CD14-positive monocyte (primary cell): ENCODE measurements around the gene KAT14. TPM values are rescaled to one million over a fixed set of nuclear protein-coding genes. Genes with fewer than 3 reads are reported as not detected.
"Not testable (repeated sequence)": the region's sequence is repeated elsewhere in the genome, so short reads cannot be mapped to it uniquely, and the experiment has no call there.

ENCODE experiments used
- DNase-seq, 3 donors: peaks; one replicate each; pipeline ENCODE4 v3.0.0-alpha.2; 2011 to 2022
- H2AFZ ChIP-seq: 2 replicates; pipeline ENCODE4 v1.6.0; 2012; ENCODE audit warnings: mild to moderate bottlenecking, low read depth, low read length, inconsistent platforms; ENCODE audit not compliant: insufficient read depth, poor library complexity, severe bottlenecking
- H3K27ac ChIP-seq, 2 donors: 1 replicate in 1 of 2; 2 replicates in 1 of 2; pipeline ENCODE4 v1.5.1; 2012 to 2013; ENCODE audit warnings: low read length in 2 of 2, control low read depth in 1 of 2, inconsistent platforms in 1 of 2, low read depth in 1 of 2, mild to moderate bottlenecking in 1 of 2
- H3K27me3 ChIP-seq, 2 donors: one replicate each; pipeline versions ENCODE4 v1.6.0 to v1.6.1; 2011 to 2013; ENCODE audit warnings: low read length in 2 of 2; ENCODE audit not compliant: control insufficient read depth in 2 of 2, insufficient read depth in 2 of 2
- H3K36me3 ChIP-seq, 2 donors: replicated peaks in 1 of 2; 1 replicate in 1 of 2; 2 replicates in 1 of 2; pipeline versions ENCODE4 v1.5.1 to v1.6.1; 2012 to 2013; ENCODE audit warnings: low read length in 2 of 2, control low read depth in 1 of 2, inconsistent platforms in 1 of 2, mild to moderate bottlenecking in 1 of 2; ENCODE audit not compliant: insufficient read depth in 2 of 2, control insufficient read depth in 1 of 2
- H3K4me1 ChIP-seq, 2 donors: 1 replicate in 1 of 2; 2 replicates in 1 of 2; pipeline versions ENCODE4 v1.5.1 to v1.6.1; 2012 to 2013; ENCODE audit warnings: low read length in 2 of 2, control low read depth in 1 of 2, inconsistent platforms in 1 of 2, mild to moderate bottlenecking in 1 of 2, moderate library complexity in 1 of 2; ENCODE audit not compliant: insufficient read depth in 2 of 2, control insufficient read depth in 1 of 2
- H3K4me2 ChIP-seq: replicated peaks from 2 replicates; pipeline ENCODE3; 2012; ENCODE audit warnings: low read length, moderate library complexity, mild to moderate bottlenecking; ENCODE audit not compliant: poor library complexity, severe bottlenecking; ENCODE audit errors: extremely low read depth
- H3K4me3 ChIP-seq, 3 experiments: fragments of 200-600 bp in 1 of 3; sonication (generic) in 1 of 3; replicated peaks in 1 of 3; 1 replicate in 2 of 3; 2 replicates in 1 of 3; pipeline ENCODE4 v1.5.1; 2011 to 2013; ENCODE audit warnings: low read length in 3 of 3, mild to moderate bottlenecking in 3 of 3, control low read depth in 2 of 3, low read depth in 2 of 3, inconsistent platforms in 1 of 3, moderate library complexity in 1 of 3
- H3K79me2 ChIP-seq: 2 replicates; pipeline ENCODE4 v1.6.0; 2012; ENCODE audit warnings: mild to moderate bottlenecking, control low read depth, inconsistent platforms, low read length, moderate library complexity; ENCODE audit not compliant: insufficient read depth
- H3K9ac ChIP-seq: 2 replicates; pipeline ENCODE4 v1.6.0; 2017; ENCODE audit warnings: low read length, mild to moderate bottlenecking; ENCODE audit not compliant: insufficient read depth, poor library complexity, severe bottlenecking
- H3K9me3 ChIP-seq, 2 donors: replicated peaks in 1 of 2; 1 replicate in 1 of 2; 2 replicates in 1 of 2; pipeline versions ENCODE4 v1.5.1 to v1.6.1; 2012 to 2013; ENCODE audit warnings: low read length in 2 of 2, control low read depth in 1 of 2; ENCODE audit not compliant: control insufficient read depth in 1 of 2, insufficient read depth in 1 of 2
- H4K20me1 ChIP-seq: 2 replicates; pipeline ENCODE4 v1.6.0; 2012; ENCODE audit warnings: mild to moderate bottlenecking, low read length, control low read depth, moderate library complexity; ENCODE audit not compliant: insufficient read depth
- H3K27ac Mint-ChIP-seq, 7 donors: one replicate each; pipeline ENCODE4 v1.8.0; 2020; ENCODE audit warnings: mild to moderate bottlenecking in 7 of 7, mixed read lengths in 7 of 7, moderate library complexity in 6 of 7, inconsistent platforms in 2 of 7
- H3K27me3 Mint-ChIP-seq, 3 donors: one replicate each; pipeline ENCODE4 v1.8.0; 2021 to 2022; ENCODE audit warnings: low read depth in 3 of 3, mild to moderate bottlenecking in 3 of 3, mixed read lengths in 3 of 3, moderate library complexity in 3 of 3, inconsistent platforms in 1 of 3
- H3K36me3 Mint-ChIP-seq, 2 donors: one replicate each; pipeline ENCODE4 v1.8.0; 2020; ENCODE audit warnings: mixed read lengths in 2 of 2, inconsistent platforms in 1 of 2, mild to moderate bottlenecking in 1 of 2
- H3K4me1 Mint-ChIP-seq: one replicate; pipeline ENCODE4 v1.8.0; 2020; ENCODE audit warnings: mild to moderate bottlenecking, mixed read lengths
- H3K4me3 Mint-ChIP-seq, 2 donors: one replicate each; pipeline ENCODE4 v1.8.0; 2020; ENCODE audit warnings: mild to moderate bottlenecking in 2 of 2, mixed read lengths in 2 of 2, moderate library complexity in 1 of 2
- H3K9me3 Mint-ChIP-seq, 7 donors: one replicate each; pipeline ENCODE4 v1.8.0; 2020 to 2022; ENCODE audit warnings: mixed read lengths in 7 of 7, mild to moderate bottlenecking in 6 of 7, moderate library complexity in 6 of 7, inconsistent platforms in 2 of 7
- WGBS: methylation state at CpG from one replicate; pipeline ENCODE4 v1.1.5; 2013; ENCODE audit warnings: missing lambda C conversion rate; ENCODE audit not compliant: insufficient coverage; 5-methylcytosine and 5-hydroxymethylcytosine counted together
- intact Hi-C, 2 donors: fragments of 100-400 bp; cut with micrococcal nuclease; formaldehyde crosslinking; loops; one replicate each; pipeline versions ENCODE4 v1.15.0 to v1.15.1; 2023
- polyA plus RNA-seq, 3 donors: library from polyadenylated mRNA; depleted of rRNA in 1 of 3; unstranded in 2 of 3; stranded (reverse) in 1 of 3; fragments of 300-500 nt in 2 of 3; fragments of >200 nt in 1 of 3; fragmentation: Illumina TruSeq in 2 of 3; gene quantifications; 1 replicate in 2 of 3; 2 replicates in 1 of 3; pipeline ENCODE4 v1.2.3, GENCODE V29; 2012 to 2021
- TF ChIP-seq, protein P1 (sequence below): fragments of 200-600 bp; IDR thresholded peaks from one replicate; pipeline ENCODE4 v1.8.0; 2022; ENCODE audit warnings: antibody characterized with exemption, mild to moderate bottlenecking

KAT14 gene
- polyA plus RNA-seq, 3 donors: 3.4 to 6.0 (median 5.7) TPM

GRCh38 chr20:18108326-18108725 is 29.3 kb upstream of the KAT14 start:
- WGBS: no CpG with 5 or more reads among the region's 2 CpGs
- no peak overlapping the region for H3K4me2 ChIP-seq
- no peak overlapping the region for H3K9ac ChIP-seq
- no peaks in the 10 kb centered on the region for H3K4me1 ChIP-seq
- no peaks in the 10 kb centered on the region for H3K9me3 ChIP-seq
- Mint-ChIP-seq H3K9me3 (peaks cover 0 to 16% (median 7%) of the 10 kb centered on the region in 7 donors), H3K36me3 (no peaks in the 10 kb centered on the region), H3K27ac (no peak overlapping the region), H3K27me3 (peaks cover 11 to 18% (median 15%) of the 10 kb centered on the region in 3 donors), H3K4me3 (no peak overlapping the region), H3K4me1 (no peaks in the 10 kb centered on the region)
- H3K27ac ChIP-seq: no peak overlapping the region
- no peak overlapping the region for H3K4me3 ChIP-seq
- H3K36me3 ChIP-seq: no peaks in the 10 kb centered on the region
- H3K27me3 ChIP-seq: peaks cover 0 to 2% of the 10 kb centered on the region in 2 donors
- no peaks in the 10 kb centered on the region for H3K79me2 ChIP-seq
- TF ChIP-seq, protein P1, sequence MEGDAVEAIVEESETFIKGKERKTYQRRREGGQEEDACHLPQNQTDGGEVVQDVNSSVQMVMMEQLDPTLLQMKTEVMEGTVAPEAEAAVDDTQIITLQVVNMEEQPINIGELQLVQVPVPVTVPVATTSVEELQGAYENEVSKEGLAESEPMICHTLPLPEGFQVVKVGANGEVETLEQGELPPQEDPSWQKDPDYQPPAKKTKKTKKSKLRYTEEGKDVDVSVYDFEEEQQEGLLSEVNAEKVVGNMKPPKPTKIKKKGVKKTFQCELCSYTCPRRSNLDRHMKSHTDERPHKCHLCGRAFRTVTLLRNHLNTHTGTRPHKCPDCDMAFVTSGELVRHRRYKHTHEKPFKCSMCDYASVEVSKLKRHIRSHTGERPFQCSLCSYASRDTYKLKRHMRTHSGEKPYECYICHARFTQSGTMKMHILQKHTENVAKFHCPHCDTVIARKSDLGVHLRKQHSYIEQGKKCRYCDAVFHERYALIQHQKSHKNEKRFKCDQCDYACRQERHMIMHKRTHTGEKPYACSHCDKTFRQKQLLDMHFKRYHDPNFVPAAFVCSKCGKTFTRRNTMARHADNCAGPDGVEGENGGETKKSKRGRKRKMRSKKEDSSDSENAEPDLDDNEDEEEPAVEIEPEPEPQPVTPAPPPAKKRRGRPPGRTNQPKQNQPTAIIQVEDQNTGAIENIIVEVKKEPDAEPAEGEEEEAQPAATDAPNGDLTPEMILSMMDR: no peak
- no peaks in the 10 kb centered on the region for H4K20me1 ChIP-seq
- no peak overlapping the region for H2AFZ ChIP-seq
- intact Hi-C loops: no loop called here
- DNase-seq: no peak

DNA sequence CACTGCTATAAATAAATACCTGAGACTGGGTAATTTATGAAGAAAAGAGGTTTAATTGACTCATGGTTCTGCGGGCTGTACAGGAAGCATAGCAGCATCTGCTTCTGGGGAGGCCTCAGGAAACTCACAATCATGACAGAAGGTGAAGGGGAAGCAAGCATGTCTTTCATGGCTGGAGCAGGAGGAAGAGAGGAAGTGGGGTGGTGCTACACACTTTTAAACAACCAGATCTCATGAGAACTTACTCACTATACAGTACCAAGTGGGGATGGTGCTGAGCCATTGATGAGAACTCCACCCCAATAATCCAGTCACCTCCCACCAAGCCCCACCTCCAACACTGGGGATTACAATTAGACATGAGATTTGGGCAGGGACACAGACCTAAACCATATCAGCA is 9.1 kb upstream of the KAT14 start:
- H3K9ac ChIP-seq, H3K4me3 ChIP-seq, H3K36me3 ChIP-seq, H3K9me3 ChIP-seq, H3K4me3 Mint-ChIP-seq, H3K4me1 ChIP-seq, H3K27ac ChIP-seq, H3K27me3 ChIP-seq, H3K79me2 ChIP-seq, H3K36me3 Mint-ChIP-seq, H3K4me1 Mint-ChIP-seq, H2AFZ ChIP-seq, DNase-seq, H4K20me1 ChIP-seq, intact Hi-C loops, H3K4me2 ChIP-seq, H3K27ac Mint-ChIP-seq, H3K27me3 Mint-ChIP-seq: not testable (repeated sequence)
- WGBS: 0% methylated on average over 1 of the region's 1 CpG
- peaks cover 0 to 12% (median 4%) of the 10 kb centered on the region in 7 donors for H3K9me3 Mint-ChIP-seq
